HepG2 (cell line): Measurements from ENCODE around the gene GNG4. TPM values are rescaled to one million over a fixed set of nuclear protein-coding genes. Genes with fewer than 3 reads are reported as not detected.

Experiments
- AGO1 ChIP-seq: fragments of 200-400 bp; formaldehyde crosslinking; IDR thresholded peaks from 2 replicates; pipeline ENCODE4 v1.6.1; 2017; ENCODE audit warnings: mild to moderate bottlenecking, low read depth, low read length, moderate library complexity; ENCODE audit not compliant: poor library complexity, severe bottlenecking
- AGO2 ChIP-seq: fragments of 200-400 bp; formaldehyde crosslinking; optimal IDR thresholded peaks from 2 replicates; pipeline ENCODE3; 2017; ENCODE audit warnings: mild to moderate bottlenecking, low read depth, low read length, moderate library complexity
- FLYWCH1 ChIP-seq: sonication (generic); formaldehyde crosslinking; IDR thresholded peaks from 2 replicates; pipeline ENCODE4 v1.8.1; 2023; ENCODE audit warnings: mild to moderate bottlenecking, missing genetic modification reagents
- FOSL1 ChIP-seq: sonication (generic); formaldehyde crosslinking; IDR thresholded peaks from 2 replicates; pipeline ENCODE4 v1.9.0; 2021; ENCODE audit warnings: missing genetic modification reagents, borderline replicate concordance
- GABPA ChIP-seq, 2 experiments: IDR thresholded peaks; 2 replicates each; pipeline ENCODE4 v1.6.1; 2011 to 2016; ENCODE audit warnings: low read depth in 2 of 2, low read length in 1 of 2, missing biosample characterization in 1 of 2, missing genetic modification characterization in 1 of 2
- GTF3A ChIP-seq: sonication (generic); formaldehyde crosslinking; conservative IDR thresholded peaks from 2 replicates; pipeline ENCODE4 v1.4.0; 2020; ENCODE audit warnings: mild to moderate bottlenecking, missing genetic modification reagents
- MATR3 ChIP-seq: sonication (generic); formaldehyde crosslinking; IDR thresholded peaks from 2 replicates; pipeline ENCODE4 v1.4.0; 2020; ENCODE audit warnings: missing genetic modification reagents
- MED1 ChIP-seq: sonication (generic); formaldehyde crosslinking; IDR thresholded peaks from 2 replicates; pipeline ENCODE4 v1.4.0; 2020; ENCODE audit warnings: missing genetic modification reagents
- SAP130 ChIP-seq: IDR thresholded peaks from 2 replicates; pipeline ENCODE4 v1.6.1; 2016; ENCODE audit warnings: low read depth
- SMARCC2 ChIP-seq: fragments of 450-650 bp; IDR thresholded peaks from 2 replicates; pipeline ENCODE4 v1.6.1; 2017; ENCODE audit warnings: antibody characterized with exemption, mild to moderate bottlenecking
- TRIM24 ChIP-seq: sonication (generic); formaldehyde crosslinking; IDR thresholded peaks from 2 replicates; pipeline ENCODE4 v1.8.0; 2022; ENCODE audit warnings: mild to moderate bottlenecking, missing genetic modification reagents
- ZNF333 ChIP-seq: sonication (generic); formaldehyde crosslinking; IDR thresholded peaks from 2 replicates; pipeline ENCODE4 v1.4.0; 2020; ENCODE audit warnings: mild to moderate bottlenecking, missing genetic modification reagents, borderline replicate concordance
- ZNF496 ChIP-seq: sonication (generic); formaldehyde crosslinking; IDR thresholded peaks from 2 replicates; pipeline ENCODE4 v1.8.1; 2023; ENCODE audit warnings: mild to moderate bottlenecking, moderate library complexity, missing genetic modification reagents; ENCODE audit not compliant: insufficient replicate concordance
- ZNF530 ChIP-seq: sonication (generic); formaldehyde crosslinking; IDR thresholded peaks from 2 replicates; pipeline ENCODE4 v1.5.0; 2020; ENCODE audit warnings: low read depth, mild to moderate bottlenecking, missing genetic modification reagents
- ZNF547 ChIP-seq: sonication (generic); formaldehyde crosslinking; IDR thresholded peaks from 2 replicates; pipeline ENCODE4 v1.5.1; 2020; ENCODE audit warnings: mild to moderate bottlenecking, missing genetic modification reagents
- polyA plus RNA-seq, 8 experiments: library from polyadenylated mRNA; depleted of rRNA in 3 of 8; stranded (reverse) in 7 of 8; unstranded in 1 of 8; fragments of >200 nt; fragmentation: Illumina TruSeq in 4 of 8; extraction: Trizol in 4 of 8; gene quantifications; 2 replicates each; pipeline versions ENCODE4 v1.2.1 to v1.2.3, GENCODE V29; 2011 to 2016; ENCODE audit warnings: low read depth in 4 of 8, missing spikeins in 1 of 8, mixed read lengths in 1 of 8; ENCODE audit not compliant: insufficient read depth in 1 of 8
- total RNA-seq, 5 experiments: library from RNA; depleted of rRNA; stranded (reverse); fragments of >200 nt; fragmentation: Illumina TruSeq; extraction: Trizol; gene quantifications; 2 replicates each; pipeline ENCODE4 v1.2.3, GENCODE V29; 2016; ENCODE audit warnings: low read depth in 1 of 5
- TF ChIP-seq, protein P1 (sequence below): sonication (generic); formaldehyde crosslinking; IDR thresholded peaks from 2 replicates; pipeline ENCODE4 v1.4.0; 2020; ENCODE audit warnings: missing genetic modification reagents
- TF ChIP-seq, protein P2 (sequence below): sonication (generic); formaldehyde crosslinking; conservative IDR thresholded peaks from 2 replicates; pipeline ENCODE4 v1.8.0; 2022; ENCODE audit warnings: mild to moderate bottlenecking, moderate library complexity, missing genetic modification reagents
- TF ChIP-seq, protein P3 (sequence below): sonication (generic); formaldehyde crosslinking; IDR thresholded peaks from 2 replicates; pipeline ENCODE4 v1.5.1; 2020; ENCODE audit warnings: missing genetic modification reagents, mild to moderate bottlenecking, borderline replicate concordance
- TF ChIP-seq, protein P4 (sequence below): sonication (generic); formaldehyde crosslinking; IDR thresholded peaks from 2 replicates; pipeline ENCODE4 v1.4.0; 2020; ENCODE audit warnings: mild to moderate bottlenecking, low read depth, missing genetic modification reagents
- TF ChIP-seq, protein P5 (sequence below): sonication (generic); formaldehyde crosslinking; IDR thresholded peaks from 2 replicates; pipeline ENCODE4 v1.5.0; 2020; ENCODE audit warnings: mild to moderate bottlenecking, low read depth, missing genetic modification reagents, borderline replicate concordance
- TF ChIP-seq, protein P6 (sequence below): IDR thresholded peaks from 2 replicates; pipeline ENCODE4 v1.6.1; 2016; ENCODE audit warnings: missing biosample characterization, missing genetic modification reagents, low read depth

Gene GNG4
- total and polyA plus RNA-seq, 2 of the 13 experiments (the other 11 are each of a cell fraction or from before 2014, with no cell fraction given): 27.1 to 69.5 TPM

DNA sequence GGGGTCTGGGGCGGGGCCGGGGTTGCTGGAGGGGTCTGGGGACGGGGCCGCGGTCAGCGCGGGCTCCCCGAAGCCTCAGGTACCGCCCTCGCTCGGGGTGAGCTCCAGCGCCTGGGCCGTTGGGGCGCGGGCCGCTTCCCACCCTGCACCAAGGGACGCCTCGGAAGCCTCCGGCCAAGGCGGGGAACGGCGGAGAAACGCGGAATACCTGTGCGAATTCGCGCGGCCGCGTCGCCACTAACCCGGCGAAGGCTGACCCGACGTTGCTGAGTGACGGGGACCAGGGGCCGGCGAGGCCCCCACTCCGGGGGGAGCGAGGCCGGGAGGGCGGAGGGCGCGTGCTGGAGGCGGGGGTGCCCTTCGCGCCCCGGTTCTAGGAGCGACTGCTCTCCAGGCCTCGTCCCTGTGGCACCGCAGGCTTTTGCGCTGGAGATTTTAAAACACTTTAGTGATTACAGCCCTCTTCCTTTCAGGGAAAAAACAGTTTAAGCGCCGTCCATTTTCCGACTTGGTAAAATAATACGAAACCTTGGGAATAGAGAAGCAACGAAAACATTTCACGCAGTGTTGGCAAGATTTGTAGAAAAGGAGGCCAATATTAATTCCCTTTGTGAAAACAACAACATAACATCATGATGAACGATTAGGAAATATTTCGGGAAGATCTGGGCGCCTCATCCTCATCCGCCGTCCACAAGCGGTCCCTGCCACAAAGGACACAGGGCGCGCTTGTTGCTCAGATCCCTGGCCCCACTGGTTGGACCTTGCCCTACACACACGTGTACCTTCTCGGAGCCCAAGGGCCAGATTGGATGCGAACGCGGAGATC lies 971 bp upstream of the GNG4 start (continued):
- TF ChIP-seq, protein P1, sequence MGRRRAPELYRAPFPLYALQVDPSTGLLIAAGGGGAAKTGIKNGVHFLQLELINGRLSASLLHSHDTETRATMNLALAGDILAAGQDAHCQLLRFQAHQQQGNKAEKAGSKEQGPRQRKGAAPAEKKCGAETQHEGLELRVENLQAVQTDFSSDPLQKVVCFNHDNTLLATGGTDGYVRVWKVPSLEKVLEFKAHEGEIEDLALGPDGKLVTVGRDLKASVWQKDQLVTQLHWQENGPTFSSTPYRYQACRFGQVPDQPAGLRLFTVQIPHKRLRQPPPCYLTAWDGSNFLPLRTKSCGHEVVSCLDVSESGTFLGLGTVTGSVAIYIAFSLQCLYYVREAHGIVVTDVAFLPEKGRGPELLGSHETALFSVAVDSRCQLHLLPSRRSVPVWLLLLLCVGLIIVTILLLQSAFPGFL: no peak
- TF ChIP-seq, protein P2, sequence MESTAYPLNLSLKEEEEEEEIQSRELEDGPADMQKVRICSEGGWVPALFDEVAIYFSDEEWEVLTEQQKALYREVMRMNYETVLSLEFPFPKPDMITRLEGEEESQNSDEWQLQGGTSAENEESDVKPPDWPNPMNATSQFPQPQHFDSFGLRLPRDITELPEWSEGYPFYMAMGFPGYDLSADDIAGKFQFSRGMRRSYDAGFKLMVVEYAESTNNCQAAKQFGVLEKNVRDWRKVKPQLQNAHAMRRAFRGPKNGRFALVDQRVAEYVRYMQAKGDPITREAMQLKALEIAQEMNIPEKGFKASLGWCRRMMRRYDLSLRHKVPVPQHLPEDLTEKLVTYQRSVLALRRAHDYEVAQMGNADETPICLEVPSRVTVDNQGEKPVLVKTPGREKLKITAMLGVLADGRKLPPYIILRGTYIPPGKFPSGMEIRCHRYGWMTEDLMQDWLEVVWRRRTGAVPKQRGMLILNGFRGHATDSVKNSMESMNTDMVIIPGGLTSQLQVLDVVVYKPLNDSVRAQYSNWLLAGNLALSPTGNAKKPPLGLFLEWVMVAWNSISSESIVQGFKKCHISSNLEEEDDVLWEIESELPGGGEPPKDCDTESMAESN: peak; percentile 87
- TF ChIP-seq MATR3 (CRISPR knock-in tag) (no peak), AGO2 (peak; percentile 94), GTF3A (CRISPR knock-in tag) (no peak), GABPA (IDR thresholded peaks at IDR 0.05; ENCODE audit: low read depth, low read length) (no peak), GABPA (CRISPR knock-in tag; IDR thresholded peaks at IDR 0.05; ENCODE audit: low read depth) (peak; percentile 29; the same call in 1 of the 2 replicates), FLYWCH1 (no peak), ZNF333 (CRISPR knock-in tag) (no peak), ZNF547 (CRISPR knock-in tag) (no peak), TRIM24 (no peak), MED1 (CRISPR knock-in tag) (peak; percentile 92), ZNF496 (no peak), SMARCC2 (no peak), FOSL1 (CRISPR knock-in tag) (no peak), ZNF530 (peak; percentile 20; the same call in 1 of the 2 replicates), AGO1 (no peak), SAP130 (CRISPR knock-in tag) (peak; percentile 98)
- TF ChIP-seq, protein P3, sequence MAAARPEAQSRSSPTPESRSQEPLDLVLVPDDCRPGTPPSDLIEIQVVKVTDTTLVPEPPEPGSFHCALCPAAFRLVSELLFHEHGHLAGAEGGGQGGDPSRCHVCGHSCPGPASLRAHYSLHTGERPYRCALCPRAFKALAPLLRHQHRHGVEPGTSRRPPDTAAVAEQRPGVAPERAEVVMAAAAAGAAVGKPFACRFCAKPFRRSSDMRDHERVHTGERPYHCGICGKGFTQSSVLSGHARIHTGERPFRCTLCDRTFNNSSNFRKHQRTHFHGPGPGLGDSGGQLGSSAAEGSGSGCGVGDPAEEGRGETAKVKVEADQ (CRISPR knock-in tag): no peak; the same call in 1 of the 2 replicates
- TF ChIP-seq, protein P4, sequence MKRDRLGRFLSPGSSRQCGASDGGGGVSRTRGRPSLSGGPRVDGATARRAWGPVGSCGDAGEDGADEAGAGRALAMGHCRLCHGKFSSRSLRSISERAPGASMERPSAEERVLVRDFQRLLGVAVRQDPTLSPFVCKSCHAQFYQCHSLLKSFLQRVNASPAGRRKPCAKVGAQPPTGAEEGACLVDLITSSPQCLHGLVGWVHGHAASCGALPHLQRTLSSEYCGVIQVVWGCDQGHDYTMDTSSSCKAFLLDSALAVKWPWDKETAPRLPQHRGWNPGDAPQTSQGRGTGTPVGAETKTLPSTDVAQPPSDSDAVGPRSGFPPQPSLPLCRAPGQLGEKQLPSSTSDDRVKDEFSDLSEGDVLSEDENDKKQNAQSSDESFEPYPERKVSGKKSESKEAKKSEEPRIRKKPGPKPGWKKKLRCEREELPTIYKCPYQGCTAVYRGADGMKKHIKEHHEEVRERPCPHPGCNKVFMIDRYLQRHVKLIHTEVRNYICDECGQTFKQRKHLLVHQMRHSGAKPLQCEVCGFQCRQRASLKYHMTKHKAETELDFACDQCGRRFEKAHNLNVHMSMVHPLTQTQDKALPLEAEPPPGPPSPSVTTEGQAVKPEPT (CRISPR knock-in tag): peak; percentile 75; the same call in 1 of the 2 replicates
- TF ChIP-seq, protein P5, sequence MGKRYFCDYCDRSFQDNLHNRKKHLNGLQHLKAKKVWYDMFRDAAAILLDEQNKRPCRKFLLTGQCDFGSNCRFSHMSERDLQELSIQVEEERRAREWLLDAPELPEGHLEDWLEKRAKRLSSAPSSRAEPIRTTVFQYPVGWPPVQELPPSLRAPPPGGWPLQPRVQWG (CRISPR knock-in tag): no peak
- TF ChIP-seq, protein P6, sequence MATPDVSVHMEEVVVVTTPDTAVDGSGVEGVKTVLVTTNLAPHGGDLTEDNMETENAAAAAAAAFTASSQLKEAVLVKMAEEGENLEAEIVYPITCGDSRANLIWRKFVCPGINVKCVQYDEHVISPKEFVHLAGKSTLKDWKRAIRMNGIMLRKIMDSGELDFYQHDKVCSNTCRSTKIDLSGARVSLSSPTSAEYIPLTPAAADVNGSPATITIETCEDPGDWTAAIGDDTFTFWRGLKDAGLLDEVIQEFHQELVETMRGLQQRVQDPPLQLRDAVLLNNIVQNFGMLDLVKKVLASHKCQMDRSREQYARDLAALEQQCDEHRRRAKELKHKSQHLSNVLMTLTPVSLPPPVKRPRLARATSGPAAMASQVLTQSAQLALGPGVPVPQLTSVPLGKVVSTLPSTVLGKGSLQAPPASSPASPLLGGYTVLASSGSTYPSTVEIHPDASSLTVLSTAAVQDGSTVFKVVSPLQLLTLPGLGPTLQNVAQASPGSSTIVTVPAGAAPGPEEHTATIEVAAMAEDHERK (CRISPR knock-in tag): no peak
